Spleen (tissue), 7 donors: ENCODE measurements around the gene ALPK3.

ENCODE experiments used
- POLR2A ChIP-seq, 3 donors: fragments of 450-650 bp; IDR thresholded peaks; one replicate each; pipeline ENCODE4 v1.5.1; 2017; ENCODE audit warnings: antibody characterized with exemption in 3 of 3, mild to moderate bottlenecking in 1 of 3
- POLR2AphosphoS5 ChIP-seq, 3 donors: sonication (generic); formaldehyde crosslinking; IDR thresholded peaks; one replicate each; pipeline ENCODE4 v1.5.1; 2017; ENCODE audit warnings: antibody characterized with exemption in 3 of 3
- TF ChIP-seq, protein P1 (sequence below), 11 experiments: fragments of 200-600 bp in 7 of 11; fragments of 450-650 bp in 4 of 11; sonication (generic) in 4 of 11; IDR thresholded peaks in 8 of 11; conservative IDR thresholded peaks in 3 of 11; 1 replicate in 7 of 11; 2 replicates in 4 of 11; pipeline versions ENCODE4 v1.4.0 to v1.8.0; 2016 to 2021; ENCODE audit warnings: antibody characterized with exemption in 11 of 11, inconsistent platforms in 4 of 11, mild to moderate bottlenecking in 1 of 11
- donor health status: DM: no; HTN: no; CAD: no; lungs with moderate emphysema.
- donor health status: DM: no; HTN: no; CAD: no.
- donor health status: DM: no; HTN: no; CAD: no.

- TF ChIP-seq, protein P1, sequence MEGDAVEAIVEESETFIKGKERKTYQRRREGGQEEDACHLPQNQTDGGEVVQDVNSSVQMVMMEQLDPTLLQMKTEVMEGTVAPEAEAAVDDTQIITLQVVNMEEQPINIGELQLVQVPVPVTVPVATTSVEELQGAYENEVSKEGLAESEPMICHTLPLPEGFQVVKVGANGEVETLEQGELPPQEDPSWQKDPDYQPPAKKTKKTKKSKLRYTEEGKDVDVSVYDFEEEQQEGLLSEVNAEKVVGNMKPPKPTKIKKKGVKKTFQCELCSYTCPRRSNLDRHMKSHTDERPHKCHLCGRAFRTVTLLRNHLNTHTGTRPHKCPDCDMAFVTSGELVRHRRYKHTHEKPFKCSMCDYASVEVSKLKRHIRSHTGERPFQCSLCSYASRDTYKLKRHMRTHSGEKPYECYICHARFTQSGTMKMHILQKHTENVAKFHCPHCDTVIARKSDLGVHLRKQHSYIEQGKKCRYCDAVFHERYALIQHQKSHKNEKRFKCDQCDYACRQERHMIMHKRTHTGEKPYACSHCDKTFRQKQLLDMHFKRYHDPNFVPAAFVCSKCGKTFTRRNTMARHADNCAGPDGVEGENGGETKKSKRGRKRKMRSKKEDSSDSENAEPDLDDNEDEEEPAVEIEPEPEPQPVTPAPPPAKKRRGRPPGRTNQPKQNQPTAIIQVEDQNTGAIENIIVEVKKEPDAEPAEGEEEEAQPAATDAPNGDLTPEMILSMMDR (IDR thresholded peaks at IDR 0.05 in 8 of 11, conservative IDR thresholded peaks at IDR 0.05 in 3 of 11) = no peak
- TF ChIP-seq POLR2A (IDR thresholded peaks at IDR 0.05) = no peak
- TF ChIP-seq POLR2AphosphoS5 (IDR thresholded peaks at IDR 0.05) = no peak
Measured at GRCh38 chr15:84885801-84886200, 68.6 kb downstream of the ALPK3 start.
